Endothelial cell of umbilical vein (primary cell): ENCODE results near the gene CFL1. TPM values are rescaled to one million over a fixed set of nuclear protein-coding genes. Genes with fewer than 3 reads are reported as not detected.

Source experiments
- BruUV-seq: library from RNA; stranded (reverse); fragments of 400-500 nt; replicated peaks from 2 replicates; lab custom pipeline; 2021; lab: Mats Ljungman, UMichigan
- CTCF ChIA-PET: fragments of 300-600, 350-600 bp; sonication (Branson Sonifier 250); formaldehyde crosslinking; loops from one replicate; lab custom pipeline; 2021; ENCODE audit warnings: antibody characterized with exemption, inconsistent platforms; lab: Charles Lee
- POLR2A ChIA-PET: fragments of 300-600, 350-600 bp; sonication (Branson Sonifier 250); formaldehyde crosslinking; loops from one replicate; lab custom pipeline; 2021; ENCODE audit warnings: antibody characterized with exemption, inconsistent platforms; lab: Charles Lee
- DNase-seq: peaks from one replicate; pipeline ENCODE4 v3.0.0-alpha.2; 2011; ENCODE audit warnings: low read depth, low spot score
- FAIRE-seq: peaks from 2 replicates; lab custom pipeline; 2011; peaks lifted over from hg19 to GRCh38; lab: Jason Lieb, UNC
- H2AFZ ChIP-seq: 2 replicates; pipeline ENCODE4 v1.6.0; 2012; ENCODE audit warnings: low read depth, low read length, control low read depth, inconsistent platforms
- H3K27ac ChIP-seq: 2 replicates; pipeline ENCODE4 v1.5.1; 2011; ENCODE audit warnings: low read depth, mild to moderate bottlenecking, control low read depth, low read length, moderate library complexity; ENCODE audit not compliant: insufficient read depth
- H3K27me3 ChIP-seq, 2 experiments: 2 replicates each; pipeline versions ENCODE4 v1.6.0 to v1.6.1; 2011; ENCODE audit warnings: low read length in 2 of 2, mixed read lengths in 1 of 2; ENCODE audit not compliant: control insufficient read depth in 2 of 2, insufficient read depth in 2 of 2
- H3K36me3 ChIP-seq, 2 experiments: 2 replicates in 1 of 2; 3 replicates in 1 of 2; pipeline ENCODE4 v1.5.1; 2011; ENCODE audit warnings: low read length in 2 of 2, mild to moderate bottlenecking in 1 of 2, moderate library complexity in 1 of 2; ENCODE audit not compliant: control insufficient read depth in 2 of 2, insufficient read depth in 2 of 2; ENCODE audit errors: extremely low read depth in 1 of 2
- H3K4me1 ChIP-seq: 3 replicates; pipeline ENCODE4 v1.5.1; 2011; ENCODE audit warnings: mild to moderate bottlenecking, low read length; ENCODE audit not compliant: control insufficient read depth, insufficient read depth; ENCODE audit errors: extremely low read depth
- H3K4me2 ChIP-seq: 2 replicates; pipeline ENCODE4 v1.6.1; 2011; ENCODE audit warnings: low read length, control low read depth, mixed read lengths; ENCODE audit not compliant: insufficient read depth
- H3K4me3 ChIP-seq, 3 experiments: fragments of 200-600 bp in 1 of 3; sonication (generic), shearing (Covaris generic) in 1 of 3; replicated peaks in 1 of 3; 2 replicates each; pipeline ENCODE4 v1.5.1; 2011 to 2016; ENCODE audit warnings: control low read depth in 3 of 3, low read length in 3 of 3, mild to moderate bottlenecking in 2 of 3, inconsistent platforms in 1 of 3, low read depth in 1 of 3, moderate library complexity in 1 of 3; ENCODE audit not compliant: insufficient read depth in 1 of 3
- H3K79me2 ChIP-seq: 2 replicates; pipeline ENCODE4 v1.6.0; 2012; ENCODE audit warnings: low read length, inconsistent platforms; ENCODE audit not compliant: control insufficient read depth, insufficient read depth
- H3K9ac ChIP-seq: replicated peaks from 2 replicates; pipeline ENCODE3; 2011; ENCODE audit warnings: low read length, control low read depth; ENCODE audit not compliant: insufficient read depth; ENCODE audit errors: extremely low read depth
- H3K9me1 ChIP-seq: replicated peaks from 3 replicates; pipeline ENCODE4 v1.6.0; 2011; ENCODE audit warnings: mild to moderate bottlenecking, low read length; ENCODE audit not compliant: control insufficient read depth, insufficient read depth; ENCODE audit errors: extremely low read depth
- H3K9me3 ChIP-seq: replicated peaks from 2 replicates; pipeline ENCODE4 v1.5.1; 2012; ENCODE audit warnings: low read length, inconsistent platforms; ENCODE audit not compliant: control insufficient read depth, insufficient read depth
- H4K20me1 ChIP-seq: replicated peaks from 2 replicates; pipeline ENCODE3; 2011; ENCODE audit warnings: mild to moderate bottlenecking, low read length; ENCODE audit not compliant: control insufficient read depth, insufficient read depth; ENCODE audit errors: extremely low read depth
- EZH2 ChIP-seq: IDR thresholded peaks from 2 replicates; pipeline ENCODE4 v1.6.1; 2012; ENCODE audit warnings: borderline replicate concordance, low read depth, mild to moderate bottlenecking, moderate library complexity, low read length, inconsistent platforms; ENCODE audit not compliant: severe bottlenecking
- FOS ChIP-seq: IDR thresholded peaks from 2 replicates; pipeline ENCODE4 v1.6.1; 2011; ENCODE audit warnings: mild to moderate bottlenecking, low read length, moderate library complexity, borderline replicate concordance; ENCODE audit not compliant: insufficient read depth
- GATA2 ChIP-seq: IDR thresholded peaks from 2 replicates; pipeline ENCODE4 v1.7.0; 2011; ENCODE audit warnings: low read depth, mild to moderate bottlenecking, moderate library complexity, mixed read lengths, low read length; ENCODE audit not compliant: insufficient read length, insufficient read depth
- POLR2A ChIP-seq: IDR thresholded peaks from 2 replicates; pipeline ENCODE4 v1.6.1; 2012; ENCODE audit warnings: low read depth, mild to moderate bottlenecking, control low read depth, low read length
- POLR2AphosphoS5 ChIP-seq: IDR thresholded peaks from 2 replicates; pipeline ENCODE4 v1.6.1; 2012; ENCODE audit warnings: low read depth, mild to moderate bottlenecking, control low read depth, low read length, moderate library complexity; ENCODE audit not compliant: insufficient read depth
- dilution Hi-C: fragments of 300-500 bp; cut with MboI; formaldehyde crosslinking; loops from one replicate; pipeline ENCODE4 v1.15.0; 2019; ENCODE audit warnings: low sequenced_read_pairs; ENCODE audit not compliant: extremely low pct_ligation_motif_present
- intact Hi-C: fragments of 100-400 bp; cut with micrococcal nuclease; formaldehyde crosslinking; loops from one replicate; pipeline ENCODE4 v1.10.0; 2022
- polyA plus RNA-seq, 4 experiments: library from polyadenylated mRNA; depleted of rRNA in 3 of 4; stranded (reverse) in 3 of 4; unstranded in 1 of 4; fragments of >200 nt; gene quantifications; 2 replicates each; pipeline versions ENCODE4 v1.2.1 to v1.2.3, GENCODE V29; 2011 to 2012; ENCODE audit warnings: missing spikeins in 1 of 4
- total RNA-seq: library from RNA; stranded (reverse); gene quantifications from 2 replicates; pipeline ENCODE4 v1.2.3, GENCODE V29; 2021
- TF ChIP-seq, protein P1 (sequence below), 2 donors: IDR thresholded peaks; 1 replicate in 1 of 2; 2 replicates in 1 of 2; pipeline ENCODE4 v1.5.1; 2011; ENCODE audit warnings: low read length in 2 of 2, mild to moderate bottlenecking in 2 of 2, moderate library complexity in 2 of 2, control low read depth in 1 of 2, inconsistent platforms in 1 of 2, low read depth in 1 of 2; ENCODE audit not compliant: insufficient read depth in 1 of 2; ENCODE audit errors: extremely low read depth in 1 of 2

Gene CFL1
- total and polyA plus RNA-seq, 2 donors (not counting 3 experiments of a cell fraction or from before 2014, with no cell fraction given): 1,844 to 2,403 TPM

DNA sequence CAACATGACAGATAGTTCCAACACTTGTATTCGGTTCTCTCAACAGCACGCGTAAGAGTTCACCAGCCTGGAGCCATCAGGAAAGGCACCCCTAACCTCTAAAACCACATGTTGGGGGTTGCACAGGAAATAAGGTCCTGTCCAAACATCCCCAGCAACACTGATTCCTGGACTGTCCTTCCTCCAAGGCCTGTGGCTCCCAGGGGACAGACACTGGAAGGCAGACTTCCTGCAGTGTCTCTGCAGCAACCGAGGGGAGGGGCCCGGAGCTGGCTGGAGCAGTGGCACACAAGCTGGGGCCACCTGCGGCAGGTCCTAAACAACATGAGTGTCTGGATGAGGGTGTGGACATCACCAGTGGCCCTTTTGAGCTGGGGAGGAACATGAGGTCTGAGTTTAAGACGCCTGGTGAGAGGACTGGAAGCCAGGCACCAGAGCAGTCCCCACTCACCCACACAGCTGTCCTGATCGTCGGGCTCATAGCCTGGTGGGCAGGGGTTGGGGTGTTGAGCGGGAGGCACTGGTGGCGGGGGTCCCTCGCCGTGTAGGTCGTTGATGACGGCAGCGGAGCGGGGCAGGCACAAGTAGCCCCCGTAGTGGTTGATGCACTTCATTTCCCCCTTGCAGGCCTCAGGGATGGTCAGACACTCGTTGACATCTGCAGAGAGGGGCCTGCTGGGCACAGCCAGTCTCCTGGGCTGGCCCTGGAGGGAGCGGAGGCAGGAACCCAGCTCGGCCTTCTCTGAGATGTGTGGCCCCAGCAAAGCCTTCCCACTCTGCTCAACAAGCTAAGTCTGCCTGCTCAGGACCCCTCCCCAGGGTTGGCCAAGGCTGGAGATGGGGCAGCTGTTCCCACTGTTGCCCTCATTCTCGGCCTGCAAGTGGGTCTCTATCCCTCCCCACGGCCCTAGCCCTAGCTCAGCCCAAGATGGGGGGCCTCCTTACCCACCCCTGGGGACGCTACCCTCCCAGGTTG is 13.0 kb upstream of the CFL1 start:
- ChIA-PET CTCF (interaction anchor here (0.7 to 7.1 kb wide), 10 partner anchors 11 to 117 kb away, joined by 3 to 73 read pairs (median 4); partner anchors contain the start of genes AP5B1, CCDC85B, CFL1 and FIBP), POLR2A (interaction anchor here (0.9 to 1.9 kb wide), 5 partner anchors 8 to 20 kb away, joined by 3 to 19 read pairs (median 4); partner anchors contain the start of genes CCDC85B, CFL1 and MUS81)
- no peak overlapping the region for H3K4me3 ChIP-seq
- TSS peak; percentile 2 for BruUV-seq
- no peak overlapping the region for H3K9ac ChIP-seq
- intact Hi-C loops: no loop called here
- H3K9me3 ChIP-seq: no peaks in the 10 kb centered on the region
- H3K27me3 ChIP-seq: no peaks in the 10 kb centered on the region
- H3K4me2 ChIP-seq: peak overlapping the region; percentile 57
- no peak for FAIRE-seq
- no peak overlapping the region for H2AFZ ChIP-seq
- peaks cover 2% of the 10 kb centered on the region for H3K79me2 ChIP-seq
- TF ChIP-seq, protein P1, sequence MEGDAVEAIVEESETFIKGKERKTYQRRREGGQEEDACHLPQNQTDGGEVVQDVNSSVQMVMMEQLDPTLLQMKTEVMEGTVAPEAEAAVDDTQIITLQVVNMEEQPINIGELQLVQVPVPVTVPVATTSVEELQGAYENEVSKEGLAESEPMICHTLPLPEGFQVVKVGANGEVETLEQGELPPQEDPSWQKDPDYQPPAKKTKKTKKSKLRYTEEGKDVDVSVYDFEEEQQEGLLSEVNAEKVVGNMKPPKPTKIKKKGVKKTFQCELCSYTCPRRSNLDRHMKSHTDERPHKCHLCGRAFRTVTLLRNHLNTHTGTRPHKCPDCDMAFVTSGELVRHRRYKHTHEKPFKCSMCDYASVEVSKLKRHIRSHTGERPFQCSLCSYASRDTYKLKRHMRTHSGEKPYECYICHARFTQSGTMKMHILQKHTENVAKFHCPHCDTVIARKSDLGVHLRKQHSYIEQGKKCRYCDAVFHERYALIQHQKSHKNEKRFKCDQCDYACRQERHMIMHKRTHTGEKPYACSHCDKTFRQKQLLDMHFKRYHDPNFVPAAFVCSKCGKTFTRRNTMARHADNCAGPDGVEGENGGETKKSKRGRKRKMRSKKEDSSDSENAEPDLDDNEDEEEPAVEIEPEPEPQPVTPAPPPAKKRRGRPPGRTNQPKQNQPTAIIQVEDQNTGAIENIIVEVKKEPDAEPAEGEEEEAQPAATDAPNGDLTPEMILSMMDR (IDR thresholded peaks at IDR 0.05; ENCODE audit: extremely low read depth in 1 of 2, insufficient read depth in 1 of 2, low read depth in 1 of 2, low read length in 2 of 2): no peak
- TF ChIP-seq FOS (no peak), GATA2 (no peak), POLR2AphosphoS5 (no peak), POLR2A (no peak), EZH2 (no peak)
- dilution Hi-C loops: no loop called here
- no peaks in the 10 kb centered on the region for H3K9me1 ChIP-seq
- H3K4me1 ChIP-seq: peaks cover 17% of the 10 kb centered on the region
- peak overlapping the region; percentile 52 for H3K27ac ChIP-seq
- H3K36me3 ChIP-seq: peaks cover 0 to 21% of the 10 kb centered on the region in 2 experiments
- DNase-seq: no peak
- H4K20me1 ChIP-seq: no peaks in the 10 kb centered on the region
